ELR (cell line): ENCODE results near the gene TOX3.

Experiments
- DNase-seq: peaks from one replicate; pipeline ENCODE4 v3.0.0-alpha.2; 2015; ENCODE audit warnings: low read depth

The TOX3 gene

GRCh38 chr16:52398021-52398420, 148.9 kb downstream of the TOX3 start:
- no peak for DNase-seq

- no peak for DNase-seq
Observed at GRCh38 chr16:52393448-52393847, 153.5 kb downstream of the TOX3 start.

GRCh38 chr16:52389045-52389444, 157.9 kb downstream of the TOX3 start:
- DNase-seq, result no peak
